Fibroblast of mammary gland (primary cell): ENCODE data around the gene ZNF583.

Experiments used
- DNase-seq: peaks from one replicate; pipeline ENCODE4 v3.0.0-alpha.2; 2010; ENCODE audit warnings: low read depth
- H3K4me3 ChIP-seq: 2 replicates; pipeline ENCODE4 v1.5.1; 2011; ENCODE audit warnings: low read depth, mild to moderate bottlenecking, low read length, moderate library complexity; ENCODE audit not compliant: control insufficient read depth
- CTCF ChIP-seq: conservative IDR thresholded peaks from 2 replicates; pipeline ENCODE4 v1.5.1; 2011; ENCODE audit warnings: low read depth, low read length, inconsistent platforms; ENCODE audit not compliant: control insufficient read depth, insufficient read depth

The ZNF583 gene

GRCh38 chr19:56403261-56403660, 871 bp upstream of the ZNF583 start:
- TF ChIP-seq CTCF = no peak
- no peak for DNase-seq
- H3K4me3 ChIP-seq = peak overlapping the region; percentile 71

DNA sequence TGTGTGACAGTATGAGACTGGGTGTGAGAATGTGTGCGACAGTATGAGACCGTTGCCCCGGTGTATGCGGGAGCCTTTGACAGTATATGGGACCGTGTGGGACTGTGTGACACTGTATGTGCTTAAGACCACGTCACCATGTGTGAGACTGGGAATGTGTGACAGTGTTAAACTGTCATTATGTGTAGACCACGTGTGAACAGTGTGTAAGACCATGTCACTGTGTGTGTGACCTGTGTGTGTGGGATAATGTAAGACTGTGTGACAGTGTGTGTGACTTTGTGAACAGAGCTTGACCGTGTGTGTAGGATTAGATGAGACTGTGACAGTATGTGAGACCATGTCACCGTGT, 549 bp downstream of the ZNF583 start:
- no peak for TF ChIP-seq CTCF
- H3K4me3 ChIP-seq = peak overlapping the region; percentile 71
- DNase-seq = no peak

DNA sequence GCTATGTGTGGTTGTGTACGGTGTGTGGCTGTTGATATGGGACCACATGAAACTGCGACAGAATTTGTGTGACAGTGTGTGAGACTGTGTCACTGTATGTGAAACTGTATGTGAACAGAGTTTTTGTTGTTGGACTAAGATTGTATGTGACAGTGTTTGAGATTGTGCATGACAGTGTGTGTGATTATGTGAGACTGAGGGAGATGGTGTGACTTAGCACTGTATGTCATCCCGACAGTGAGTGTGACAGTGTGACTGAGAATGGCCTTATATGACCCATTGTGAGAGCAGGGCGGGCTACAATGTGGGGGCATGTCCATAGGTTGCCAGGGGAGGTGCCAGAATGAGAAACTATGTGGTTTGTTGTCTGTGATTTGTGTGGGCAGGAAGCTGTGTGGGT, 930 bp downstream of the ZNF583 start:
- TF ChIP-seq CTCF = no peak
- no peak for DNase-seq
- no peak overlapping the region for H3K4me3 ChIP-seq

- TF ChIP-seq CTCF = no peak
- DNase-seq = peak; percentile 13
- H3K4me3 ChIP-seq = no peak overlapping the region
Observed at GRCh38 chr19:56423276-56423984, 19.3 kb downstream of the ZNF583 start.

DNA sequence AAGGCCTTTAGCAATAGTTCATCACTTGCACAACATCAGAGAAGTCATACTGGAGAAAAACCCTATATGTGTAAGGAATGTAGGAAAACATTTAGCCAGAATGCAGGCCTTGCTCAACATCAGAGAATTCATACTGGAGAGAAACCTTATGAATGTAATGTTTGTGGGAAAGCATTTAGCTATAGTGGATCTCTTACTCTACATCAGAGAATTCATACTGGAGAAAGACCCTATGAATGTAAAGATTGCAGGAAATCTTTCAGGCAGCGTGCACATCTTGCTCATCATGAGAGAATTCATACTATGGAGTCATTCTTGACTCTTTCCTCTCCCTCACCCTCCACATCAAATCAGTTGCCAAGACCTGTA, 19.8 kb downstream of the ZNF583 start:
- peak; percentile 5 for DNase-seq
- TF ChIP-seq CTCF = no peak
- H3K4me3 ChIP-seq = no peak overlapping the region

DNA sequence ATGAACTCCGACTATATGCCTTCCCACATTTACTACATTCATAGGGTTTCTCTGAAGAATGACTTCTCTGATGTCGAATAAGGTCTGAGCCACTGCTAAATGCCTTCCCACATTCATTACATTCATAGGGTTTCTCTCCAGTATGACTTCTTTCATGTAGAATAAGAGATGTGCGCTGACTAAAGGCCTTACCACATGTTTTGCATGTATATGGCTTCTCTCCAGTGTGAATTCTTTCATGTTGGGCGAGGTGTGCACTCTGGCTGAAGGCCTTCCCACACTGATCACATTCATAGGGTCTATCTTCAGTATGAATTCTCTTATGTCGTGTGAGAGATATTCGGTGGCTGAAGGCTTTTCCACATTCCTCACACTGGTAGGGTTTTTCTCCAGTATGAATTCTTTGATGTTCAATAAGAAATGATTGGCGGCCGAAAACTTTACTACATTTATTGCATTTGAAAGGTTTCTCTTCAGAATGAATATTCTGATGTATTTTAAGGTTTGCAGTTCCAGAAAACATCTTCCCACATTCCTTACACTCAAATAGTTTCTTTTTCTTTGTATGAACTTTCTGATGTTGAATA, 37.2 kb downstream of the ZNF583 start:
- no peak for DNase-seq
- no peak for TF ChIP-seq CTCF
- H3K4me3 ChIP-seq = no peak overlapping the region
